Measurements from ENCODE around the gene KIAA0513. TPM values are rescaled to one million over a fixed set of nuclear protein-coding genes. Genes with fewer than 3 reads are reported as not detected.

The KIAA0513 gene
- total and polyA plus RNA-seq, 2 donors (not counting 1 experiment from before 2014, with no cell fraction given), result 1.1 to 2.1 TPM

- Mint-ChIP-seq H3K4me3 (no peak overlapping the region), H3K4me1 (peaks cover 2% of the 10 kb centered on the region), H3K27ac (no peak overlapping the region), H3K9me3 (ENCODE audit: insufficient read depth) (no peaks in the 10 kb centered on the region), H3K27me3 (peaks cover 8% of the 10 kb centered on the region)
- POLR2A ChIA-PET, result no interaction called here
- no peaks in the 10 kb centered on the region for H3K9me3 ChIP-seq (ENCODE audit: control extremely low read depth in 1 of 3, control insufficient read depth in 2 of 3, insufficient read depth in 1 of 3, low read length in 2 of 3)
- CTCF ChIA-PET, result no interaction called here
- H3K79me2 ChIP-seq (ENCODE audit: control insufficient read depth, insufficient read depth, low read length), result no peaks in the 10 kb centered on the region
- no peak overlapping the region for H3K9ac ChIP-seq (ENCODE audit: low read length)
- ATAC-seq (ENCODE audit: low read depth), result no peak
- no peak overlapping the region for H3K4me2 ChIP-seq (replicated peaks; ENCODE audit: low read depth, low read length, poor library complexity, severe bottlenecking)
- no peak overlapping the region for H3K4me3 ChIP-seq (ENCODE audit: control extremely low read depth in 1 of 5, extremely low read depth in 1 of 5, insufficient read depth in 1 of 5, low read depth in 2 of 5, low read length in 4 of 5)
- H4K20me1 ChIP-seq (ENCODE audit: control insufficient read depth, insufficient read depth, low read length, poor library complexity, severe bottlenecking), result no peaks in the 10 kb centered on the region
- no peak overlapping the region for H2AFZ ChIP-seq (ENCODE audit: insufficient read depth, low read depth, low read length, poor library complexity, severe bottlenecking)
- H3K36me3 ChIP-seq (replicated peaks in 1 of 2; ENCODE audit: control extremely low read depth in 1 of 2, control insufficient read depth in 1 of 2, extremely low read depth in 1 of 2, insufficient read depth in 2 of 2, low read length in 1 of 2), result no peaks in the 10 kb centered on the region
- peaks cover 0 to 4% (median 0%) of the 10 kb centered on the region in 4 experiments for H3K27me3 ChIP-seq (replicated peaks in 1 of 4; ENCODE audit: control extremely low read depth in 1 of 4, control insufficient read depth in 3 of 4, insufficient read depth in 4 of 4, low read length in 3 of 4)
- TF ChIP-seq EZH2 (IDR thresholded peaks at IDR 0.05; ENCODE audit: borderline replicate concordance, insufficient read depth, low read depth, low read length, poor library complexity, severe bottlenecking) (no peak), CTCF (IDR thresholded peaks at IDR 0.05) (no peak)
- H3K4me1 ChIP-seq (ENCODE audit: control insufficient read depth in 2 of 2, insufficient read depth in 2 of 2, low read length in 2 of 2), result peaks cover 5 to 8% of the 10 kb centered on the region in 2 donors
- intact Hi-C loops (cut with micrococcal nuclease), result no loop called here
- H3K27ac ChIP-seq (ENCODE audit: low read length in 2 of 2), result no peak overlapping the region
- WGBS (ENCODE audit: insufficient coverage), result 73% methylated on average over 2 of the region's 8 CpGs
- DNase-seq, result no peak
These were observed 44.7 kb downstream of the KIAA0513 start for GRCh38 chr16:85072076-85072860.

GRCh38 chr16:85072947-85073346 is 45.4 kb downstream of the KIAA0513 start:
- Mint-ChIP-seq H3K27me3 (peaks cover 13% of the 10 kb centered on the region), H3K9me3 (ENCODE audit: insufficient read depth) (no peaks in the 10 kb centered on the region), H3K4me1 (peaks cover 2% of the 10 kb centered on the region), H3K27ac (no peak overlapping the region), H3K4me3 (no peak overlapping the region)
- Histone ChIP-seq H3K27me3 (replicated peaks in 1 of 4; ENCODE audit: control extremely low read depth in 1 of 4, control insufficient read depth in 3 of 4, insufficient read depth in 4 of 4, low read length in 3 of 4) (peaks cover 0 to 4% (median 0%) of the 10 kb centered on the region in 4 experiments), H3K4me2 (replicated peaks; ENCODE audit: low read depth, low read length, poor library complexity, severe bottlenecking) (no peak overlapping the region), H3K9ac (ENCODE audit: low read length) (no peak overlapping the region), H3K4me1 (ENCODE audit: control insufficient read depth in 2 of 2, insufficient read depth in 2 of 2, low read length in 2 of 2) (peaks cover 5 to 9% of the 10 kb centered on the region in 2 donors), H3K36me3 (replicated peaks in 1 of 2; ENCODE audit: control extremely low read depth in 1 of 2, control insufficient read depth in 1 of 2, extremely low read depth in 1 of 2, insufficient read depth in 2 of 2, low read length in 1 of 2) (no peaks in the 10 kb centered on the region), H3K4me3 (ENCODE audit: control extremely low read depth in 1 of 5, extremely low read depth in 1 of 5, insufficient read depth in 1 of 5, low read depth in 2 of 5, low read length in 4 of 5) (no peak overlapping the region), H3K9me3 (ENCODE audit: control extremely low read depth in 1 of 3, control insufficient read depth in 2 of 3, insufficient read depth in 1 of 3, low read length in 2 of 3) (no peaks in the 10 kb centered on the region), H3K79me2 (ENCODE audit: control insufficient read depth, insufficient read depth, low read length) (no peaks in the 10 kb centered on the region), H2AFZ (ENCODE audit: insufficient read depth, low read depth, low read length, poor library complexity, severe bottlenecking) (no peak overlapping the region), H4K20me1 (ENCODE audit: control insufficient read depth, insufficient read depth, low read length, poor library complexity, severe bottlenecking) (no peaks in the 10 kb centered on the region), H3K27ac (ENCODE audit: low read length in 2 of 2) (no peak overlapping the region)
- 91% methylated on average over 11 of the region's 13 CpGs for WGBS (ENCODE audit: insufficient coverage)
- POLR2A ChIA-PET, result no interaction called here
- no peak for TF ChIP-seq CTCF (IDR thresholded peaks at IDR 0.05)
- DNase-seq (no peak), ATAC-seq (ENCODE audit: low read depth) (no peak)
- CTCF ChIA-PET, result interaction anchor here (1.4 kb wide), 1 partner anchor 13 kb away, joined by 12 read pairs; no protein-coding TSS in a partner anchor
- intact Hi-C loops (cut with micrococcal nuclease), result no loop called here
